H1 (cell line): ENCODE measurements around the gene MEIS2. TPM values are rescaled to one million over a fixed set of nuclear protein-coding genes. Genes with fewer than 3 reads are reported as not detected.

Source experiments
- CTCF ChIA-PET: fragments of 300-600 bp; sonication (Branson Sonifier 250); formaldehyde crosslinking; loops from one replicate; lab custom pipeline; 2021; ENCODE audit not compliant: partially characterized antibody; lab: Charles Lee
- POLR2A ChIA-PET: fragments of 300-600 bp; sonication (Branson Sonifier 250); formaldehyde crosslinking; loops from one replicate; lab custom pipeline; 2021; ENCODE audit warnings: inconsistent platforms; ENCODE audit not compliant: partially characterized antibody; lab: Charles Lee
- DNase-seq, 2 experiments: peaks; one replicate each; pipeline versions ENCODE4 v3.0.0 to v3.0.0-alpha.2; 2010 to 2022; ENCODE audit warnings: low spot score in 2 of 2, low read depth in 1 of 2, mixed read lengths in 1 of 2
- FAIRE-seq: peaks from 2 replicates; lab custom pipeline; 2011; peaks lifted over from hg19 to GRCh38; lab: Jason Lieb, UNC
- H2AFZ ChIP-seq: 2 replicates; pipeline ENCODE4 v1.8.1; 2012; ENCODE audit warnings: low read length, inconsistent platforms
- H2AK5ac ChIP-seq: 2 replicates; pipeline ENCODE4 v1.6.1; 2013; ENCODE audit warnings: low read depth, low read length
- H2BK120ac ChIP-seq: replicated peaks from 2 replicates; pipeline ENCODE3; 2013; ENCODE audit warnings: low read depth, low read length, inconsistent platforms
- H2BK12ac ChIP-seq: 2 replicates; pipeline ENCODE4 v1.6.1; 2013; ENCODE audit warnings: low read depth, low read length
- H2BK15ac ChIP-seq: 2 replicates; pipeline ENCODE4 v1.6.1; 2013; ENCODE audit warnings: low read length
- H2BK20ac ChIP-seq: 2 replicates; pipeline ENCODE4 v1.6.1; 2013; ENCODE audit warnings: low read length
- H2BK5ac ChIP-seq: 2 replicates; pipeline ENCODE4 v1.6.1; 2013; ENCODE audit warnings: low read depth, low read length
- H3K14ac ChIP-seq: 2 replicates; pipeline ENCODE4 v1.6.1; 2013; ENCODE audit warnings: inconsistent platforms; ENCODE audit not compliant: insufficient read length
- H3K18ac ChIP-seq: 2 replicates; pipeline ENCODE4 v1.6.1; 2013; ENCODE audit warnings: low read length; ENCODE audit errors: extremely low read depth
- H3K23ac ChIP-seq: 2 replicates; pipeline ENCODE4 v1.6.1; 2013; ENCODE audit warnings: inconsistent platforms; ENCODE audit not compliant: insufficient read length
- H3K23me2 ChIP-seq: 2 replicates; pipeline ENCODE4 v1.6.1; 2013; ENCODE audit warnings: low read depth, low read length
- H3K27ac ChIP-seq: 2 replicates; pipeline ENCODE4 v1.6.1; 2011; ENCODE audit warnings: low read depth, low read length, inconsistent platforms
- H3K27me3 ChIP-seq, 4 experiments: replicated peaks in 1 of 4; 1 replicate in 1 of 4; 2 replicates in 3 of 4; pipeline versions ENCODE4 v1.6.1 to v1.8.1; 2011 to 2013; ENCODE audit warnings: low read length in 3 of 4, mild to moderate bottlenecking in 3 of 4, inconsistent platforms in 2 of 4, mixed read lengths in 2 of 4, moderate library complexity in 1 of 4; ENCODE audit not compliant: control insufficient read depth in 3 of 4, insufficient read depth in 3 of 4; ENCODE audit errors: extremely low read depth in 1 of 4
- H3K36me3 ChIP-seq, 4 experiments: 2 replicates each; pipeline versions ENCODE4 v1.6.1 to v1.8.1; 2011 to 2013; ENCODE audit warnings: mild to moderate bottlenecking in 4 of 4, low read length in 3 of 4, moderate library complexity in 2 of 4, control low read depth in 1 of 4, inconsistent platforms in 1 of 4; ENCODE audit not compliant: insufficient read depth in 4 of 4, control insufficient read depth in 2 of 4
- H3K4ac ChIP-seq: replicated peaks from 2 replicates; pipeline ENCODE3; 2013; ENCODE audit warnings: low read length, low read depth, mixed read lengths, inconsistent platforms; ENCODE audit not compliant: insufficient read length
- H3K4me1 ChIP-seq, 4 experiments: replicated peaks in 1 of 4; 1 replicate in 1 of 4; 2 replicates in 3 of 4; pipeline versions ENCODE4 v1.6.1 to v1.8.1; 2011 to 2013; ENCODE audit warnings: low read length in 3 of 4, inconsistent platforms in 2 of 4, mixed read lengths in 1 of 4; ENCODE audit not compliant: insufficient read depth in 4 of 4, control insufficient read depth in 3 of 4
- H3K4me2 ChIP-seq, 2 experiments: 2 replicates each; pipeline versions ENCODE4 v1.6.1 to v1.8.1; 2011 to 2013; ENCODE audit warnings: low read depth in 2 of 2, low read length in 2 of 2, control low read depth in 1 of 2, inconsistent platforms in 1 of 2, mild to moderate bottlenecking in 1 of 2; ENCODE audit not compliant: insufficient read depth in 1 of 2
- H3K4me3 ChIP-seq, 4 experiments: fragments of 200-600, 300-600 bp in 1 of 4; sonication (generic), shearing (Covaris generic), sonication (Bioruptor Twin) in 1 of 4; 2 replicates each; pipeline versions ENCODE4 v1.5.1 to v1.8.1; 2011 to 2016; ENCODE audit warnings: low read length in 4 of 4, low read depth in 3 of 4, control low read depth in 2 of 4, inconsistent platforms in 2 of 4, mild to moderate bottlenecking in 2 of 4, mixed read lengths in 1 of 4, moderate library complexity in 1 of 4; ENCODE audit not compliant: insufficient read depth in 2 of 4; ENCODE audit errors: extremely low read depth in 1 of 4
- H3K56ac ChIP-seq: replicated peaks from 2 replicates; pipeline ENCODE3; 2013; ENCODE audit warnings: low read depth, mild to moderate bottlenecking, mixed read lengths, low read length, inconsistent platforms; ENCODE audit not compliant: insufficient read length
- H3K79me1 ChIP-seq: 2 replicates; pipeline ENCODE4 v1.6.1; 2013; ENCODE audit warnings: low read depth, low read length, control low read depth
- H3K79me2 ChIP-seq, 2 experiments: 2 replicates each; pipeline versions ENCODE4 v1.6.1 to v1.8.1; 2012 to 2013; ENCODE audit warnings: low read length in 2 of 2, mild to moderate bottlenecking in 2 of 2, inconsistent platforms in 1 of 2; ENCODE audit not compliant: insufficient read depth in 2 of 2, control insufficient read depth in 1 of 2
- H3K9ac ChIP-seq, 4 experiments: replicated peaks in 1 of 4; 1 replicate in 1 of 4; 2 replicates in 3 of 4; pipeline versions ENCODE4 v1.6.1 to v1.8.1; 2011 to 2013; ENCODE audit warnings: low read depth in 3 of 4, low read length in 3 of 4, control low read depth in 2 of 4, mild to moderate bottlenecking in 2 of 4, moderate library complexity in 2 of 4, inconsistent platforms in 1 of 4; ENCODE audit errors: extremely low read depth in 1 of 4
- H3K9me3 ChIP-seq, 2 experiments: 2 replicates each; pipeline versions ENCODE4 v1.6.1 to v1.8.1; 2012 to 2013; ENCODE audit warnings: mild to moderate bottlenecking in 2 of 2, moderate library complexity in 2 of 2, control low read depth in 1 of 2, inconsistent platforms in 1 of 2, low read depth in 1 of 2, low read length in 1 of 2, mixed read lengths in 1 of 2; ENCODE audit not compliant: insufficient read depth in 2 of 2
- H4K20me1 ChIP-seq, 2 experiments: replicated peaks in 1 of 2; 2 replicates each; pipeline versions ENCODE3 to v1.8.1; 2011 to 2013; ENCODE audit warnings: inconsistent platforms in 2 of 2, low read length in 2 of 2, mild to moderate bottlenecking in 1 of 2; ENCODE audit not compliant: insufficient read depth in 2 of 2, control insufficient read depth in 1 of 2
- H4K5ac ChIP-seq: 2 replicates; pipeline ENCODE4 v1.6.1; 2013; ENCODE audit warnings: low read length, low read depth, mixed read lengths, inconsistent platforms; ENCODE audit not compliant: insufficient read length
- H4K8ac ChIP-seq: 2 replicates; pipeline ENCODE4 v1.8.0; 2013; ENCODE audit warnings: mild to moderate bottlenecking, moderate library complexity, low read length, inconsistent platforms; ENCODE audit not compliant: insufficient read depth; ENCODE audit errors: extremely low read depth
- H4K91ac ChIP-seq: replicated peaks from 2 replicates; pipeline ENCODE3; 2013; ENCODE audit warnings: low read length, mixed read lengths, inconsistent platforms; ENCODE audit not compliant: insufficient read length
- ATF2 ChIP-seq: IDR thresholded peaks from 2 replicates; pipeline ENCODE4 v1.6.1; 2012; ENCODE audit warnings: low read length, inconsistent platforms
- BRCA1 ChIP-seq: IDR thresholded peaks from 2 replicates; pipeline ENCODE4 v1.6.1; 2012; ENCODE audit warnings: low read depth, low read length, improper control_type of control experiment
- JUN ChIP-seq: IDR thresholded peaks from 2 replicates; pipeline ENCODE4 v1.6.1; 2011; ENCODE audit warnings: low read depth, mild to moderate bottlenecking, improper control_type of control experiment, low read length
- WGBS, 2 experiments: shearing (Covaris generic) in 1 of 2; methylation state at CpG; one replicate each; pipeline versions ENCODE4 v1.1.6 to v1.1.7; 2013 to 2015; ENCODE audit warnings: low lambda C conversion rate in 2 of 2, mixed read lengths in 2 of 2, inconsistent platforms in 1 of 2, low coverage in 1 of 2, missing lambda C conversion rate in 1 of 2; ENCODE audit not compliant: insufficient replicate concordance in 2 of 2, insufficient coverage in 1 of 2, insufficient read length in 1 of 2; ENCODE audit errors: extremely low coverage in 1 of 2, missing lambda C conversion rate in 1 of 2; 5-methylcytosine and 5-hydroxymethylcytosine counted together
- polyA plus RNA-seq, 7 experiments: library from polyadenylated mRNA; depleted of rRNA in 3 of 7; stranded (reverse) in 5 of 7; unstranded in 2 of 7; fragments of >200 nt in 5 of 7; fragments of 200-250 nt in 2 of 7; gene quantifications; 1 replicate in 5 of 7; 2 replicates in 1 of 7; 4 replicates in 1 of 7; pipeline versions ENCODE4 v1.2.1 to v1.2.3, GENCODE V29; 2011 to 2013; ENCODE audit warnings: missing spikeins in 2 of 7, mixed read lengths in 2 of 7
- total RNA-seq: library from RNA; stranded (reverse); fragmentation: NEBNext Ultra II Directional; extraction: Animal tissue kit (Norgen Biotek cat#: 25700); gene quantifications from 2 replicates; pipeline ENCODE4 v1.2.1, GENCODE V29; 2021

The MEIS2 gene
- total and polyA plus RNA-seq, 2 of the 8 experiments (the other 6 are each of a cell fraction or from before 2014, with no cell fraction given): 0.22 to 1.2 TPM

GRCh38 chr15:36914466-36914865, 185.9 kb downstream of the MEIS2 start:
- H4K20me1 ChIP-seq: no peaks in the 10 kb centered on the region
- no peak for FAIRE-seq
- no peak overlapping the region for H3K18ac ChIP-seq
- no peaks in the 10 kb centered on the region for H3K79me1 ChIP-seq
- H3K4me2 ChIP-seq: no peak overlapping the region
- ChIA-PET CTCF (interaction anchor here (0.6 to 2.2 kb wide), 4 partner anchors 21 to 188 kb away, joined by 3 to 7 read pairs (median 3); no protein-coding TSS in a partner anchor), POLR2A (no interaction called here)
- H3K23me2 ChIP-seq: no peaks in the 10 kb centered on the region
- H3K79me2 ChIP-seq: no peaks in the 10 kb centered on the region
- H3K27me3 ChIP-seq: no peaks in the 10 kb centered on the region
- H3K9ac ChIP-seq: no peak overlapping the region
- no peak overlapping the region for H3K4me3 ChIP-seq
- no peak overlapping the region for H3K14ac ChIP-seq
- H3K4ac ChIP-seq: no peak overlapping the region
- H4K8ac ChIP-seq: no peak overlapping the region
- no peak overlapping the region for H2AFZ ChIP-seq
- H4K5ac ChIP-seq: no peak overlapping the region
- H2BK20ac ChIP-seq: no peak overlapping the region
- no peak overlapping the region for H2AK5ac ChIP-seq
- H2BK120ac ChIP-seq: no peak overlapping the region
- no peak overlapping the region for H3K56ac ChIP-seq
- H3K23ac ChIP-seq: no peak overlapping the region
- H3K27ac ChIP-seq: no peak overlapping the region
- no peak for DNase-seq
- H3K4me1 ChIP-seq: peaks cover 0 to 3% (median 0%) of the 10 kb centered on the region in 4 experiments; a peak in 1 of 7 replicates
- no peaks in the 10 kb centered on the region for H3K36me3 ChIP-seq
- H2BK5ac ChIP-seq: no peak overlapping the region
- 68% methylated on average over 4 of the region's 4 CpGs; no CpG with 5 or more reads in 1 of the 2 experiments for WGBS, 2 experiments
- H4K91ac ChIP-seq: no peak overlapping the region
- no peak overlapping the region for H2BK15ac ChIP-seq
- H3K9me3 ChIP-seq: no peaks in the 10 kb centered on the region
- H2BK12ac ChIP-seq: no peak overlapping the region
- TF ChIP-seq BRCA1 (no peak), JUN (no peak), ATF2 (no peak)
